ENCODE data around the gene KCNIP4. TPM values are rescaled to one million over a fixed set of nuclear protein-coding genes. Genes with fewer than 3 reads are reported as not detected.

KCNIP4 gene
- total and polyA plus RNA-seq, 2 donors (not counting 1 experiment from before 2014, with no cell fraction given) = not detected

DNA sequence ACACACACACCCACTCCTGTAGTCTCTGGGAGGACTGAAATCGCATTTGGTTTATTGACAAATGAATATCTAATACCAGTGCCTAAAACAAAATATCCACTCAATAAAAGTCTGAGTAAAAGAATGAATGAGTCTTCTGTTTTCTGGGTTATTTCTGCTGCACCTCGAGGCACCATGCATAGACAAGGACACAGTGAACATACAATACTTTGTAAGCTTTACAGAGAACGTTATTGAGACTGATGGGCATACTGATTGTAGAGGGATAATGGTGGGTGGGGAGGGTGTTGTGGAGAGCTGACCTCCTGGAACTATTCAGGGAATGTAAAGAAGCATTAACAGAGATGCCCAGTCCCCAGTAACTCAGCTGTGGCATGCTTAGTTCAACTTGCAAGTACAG lies 14.1 kb upstream of the KCNIP4 start:
- no peaks in the 10 kb centered on the region for H3K9me3 Mint-ChIP-seq (ENCODE audit: insufficient read depth)
- TF ChIP-seq CTCF (IDR thresholded peaks at IDR 0.05) = no peak
- TF ChIP-seq EZH2 (IDR thresholded peaks at IDR 0.05; ENCODE audit: borderline replicate concordance, insufficient read depth, low read depth, low read length, poor library complexity, severe bottlenecking) = no peak
- ChIA-PET POLR2A (no interaction called here), CTCF (no interaction called here)
- Histone ChIP-seq H3K79me2 (ENCODE audit: control insufficient read depth, insufficient read depth, low read length) (no peaks in the 10 kb centered on the region), H3K27me3 (replicated peaks in 1 of 4; ENCODE audit: control extremely low read depth in 1 of 4, control insufficient read depth in 3 of 4, insufficient read depth in 4 of 4, low read length in 3 of 4) (no peaks in the 10 kb centered on the region), H3K4me1 (ENCODE audit: control insufficient read depth in 2 of 2, insufficient read depth in 2 of 2, low read length in 2 of 2) (no peaks in the 10 kb centered on the region), H3K4me3 (ENCODE audit: control extremely low read depth in 1 of 5, extremely low read depth in 1 of 5, insufficient read depth in 1 of 5, low read depth in 2 of 5, low read length in 4 of 5) (no peak overlapping the region), H2AFZ (ENCODE audit: insufficient read depth, low read depth, low read length, poor library complexity, severe bottlenecking) (no peak overlapping the region), H3K36me3 (replicated peaks in 1 of 2; ENCODE audit: control extremely low read depth in 1 of 2, control insufficient read depth in 1 of 2, extremely low read depth in 1 of 2, insufficient read depth in 2 of 2, low read length in 1 of 2) (no peaks in the 10 kb centered on the region), H3K4me2 (replicated peaks; ENCODE audit: low read depth, low read length, poor library complexity, severe bottlenecking) (no peak overlapping the region), H3K27ac (ENCODE audit: low read length in 2 of 2) (no peak overlapping the region), H3K9me3 (ENCODE audit: control extremely low read depth in 1 of 3, control insufficient read depth in 2 of 3, insufficient read depth in 1 of 3, low read length in 2 of 3) (no peaks in the 10 kb centered on the region), H3K9ac (ENCODE audit: low read length) (no peak overlapping the region), H4K20me1 (ENCODE audit: control insufficient read depth, insufficient read depth, low read length, poor library complexity, severe bottlenecking) (no peaks in the 10 kb centered on the region)
- H3K27ac Mint-ChIP-seq = no peak overlapping the region
- no peaks in the 10 kb centered on the region for H3K4me1 Mint-ChIP-seq
- WGBS (ENCODE audit: insufficient coverage) = no CpG with 5 or more reads among the region's 3 CpGs
- H3K27me3 Mint-ChIP-seq = no peaks in the 10 kb centered on the region
- intact Hi-C loops (cut with micrococcal nuclease) = no loop called here
- no peak for ATAC-seq (ENCODE audit: low read depth)
- no peak overlapping the region for H3K4me3 Mint-ChIP-seq
- no peak for DNase-seq

DNA sequence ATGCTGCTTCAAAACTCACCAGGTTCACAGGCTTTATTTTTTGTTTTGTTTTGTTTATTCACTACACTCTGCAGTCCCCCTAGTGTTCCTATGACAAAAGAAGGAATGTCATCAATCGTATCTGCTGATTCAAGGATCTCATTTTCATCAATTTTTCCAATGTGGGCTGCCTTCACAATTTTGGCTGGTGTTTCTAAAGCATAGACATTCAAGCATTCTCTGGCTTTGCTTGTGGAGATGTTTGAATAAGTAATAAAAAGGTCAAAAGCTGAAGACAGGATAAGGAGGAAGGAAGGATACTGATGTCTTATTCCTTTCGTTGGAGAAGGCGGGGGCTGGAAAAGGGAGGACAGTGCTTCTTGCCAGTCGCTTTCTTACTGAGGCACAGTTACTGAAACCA lies 12.2 kb upstream of the KCNIP4 start:
- ChIA-PET CTCF (no interaction called here), POLR2A (no interaction called here)
- H3K27ac Mint-ChIP-seq = no peak overlapping the region
- ATAC-seq (ENCODE audit: low read depth) = no peak
- no peaks in the 10 kb centered on the region for H3K27me3 Mint-ChIP-seq
- H3K4me3 Mint-ChIP-seq = no peak overlapping the region
- H3K79me2 ChIP-seq (ENCODE audit: control insufficient read depth, insufficient read depth, low read length) = no peaks in the 10 kb centered on the region
- H3K9me3 Mint-ChIP-seq (ENCODE audit: insufficient read depth) = no peaks in the 10 kb centered on the region
- H3K4me1 ChIP-seq (ENCODE audit: control insufficient read depth in 2 of 2, insufficient read depth in 2 of 2, low read length in 2 of 2) = no peaks in the 10 kb centered on the region
- H3K9ac ChIP-seq (ENCODE audit: low read length) = no peak overlapping the region
- WGBS (ENCODE audit: insufficient coverage) = 91% methylated on average over 2 of the region's 4 CpGs
- no peaks in the 10 kb centered on the region for H3K27me3 ChIP-seq (replicated peaks in 1 of 4; ENCODE audit: control extremely low read depth in 1 of 4, control insufficient read depth in 3 of 4, insufficient read depth in 4 of 4, low read length in 3 of 4)
- no peak overlapping the region for H2AFZ ChIP-seq (ENCODE audit: insufficient read depth, low read depth, low read length, poor library complexity, severe bottlenecking)
- H3K27ac ChIP-seq (ENCODE audit: low read length in 2 of 2) = no peak overlapping the region
- H3K4me3 ChIP-seq (ENCODE audit: control extremely low read depth in 1 of 5, extremely low read depth in 1 of 5, insufficient read depth in 1 of 5, low read depth in 2 of 5, low read length in 4 of 5) = no peak overlapping the region
- no peaks in the 10 kb centered on the region for H3K4me1 Mint-ChIP-seq
- TF ChIP-seq EZH2 (IDR thresholded peaks at IDR 0.05; ENCODE audit: borderline replicate concordance, insufficient read depth, low read depth, low read length, poor library complexity, severe bottlenecking) = no peak
- no peak for TF ChIP-seq CTCF (IDR thresholded peaks at IDR 0.05)
- no peaks in the 10 kb centered on the region for H3K36me3 ChIP-seq (replicated peaks in 1 of 2; ENCODE audit: control extremely low read depth in 1 of 2, control insufficient read depth in 1 of 2, extremely low read depth in 1 of 2, insufficient read depth in 2 of 2, low read length in 1 of 2)
- no peak for DNase-seq
- H3K4me2 ChIP-seq (replicated peaks; ENCODE audit: low read depth, low read length, poor library complexity, severe bottlenecking) = no peak overlapping the region
- intact Hi-C loops (cut with micrococcal nuclease) = no loop called here
- no peaks in the 10 kb centered on the region for H4K20me1 ChIP-seq (ENCODE audit: control insufficient read depth, insufficient read depth, low read length, poor library complexity, severe bottlenecking)
- H3K9me3 ChIP-seq (ENCODE audit: control extremely low read depth in 1 of 3, control insufficient read depth in 2 of 3, insufficient read depth in 1 of 3, low read length in 2 of 3) = no peaks in the 10 kb centered on the region
